ENCODE data around the gene TGFBR1.
A peak's percentile ranks its signal among the peaks of the same experiment; 100 is the strongest.

Gene TGFBR1

GRCh38 chr9:99172124-99173091 is 67.5 kb downstream of the TGFBR1 start:
- DNase-seq = no peak

GRCh38 chr9:99173570-99174504 is 68.9 kb downstream of the TGFBR1 start:
- no peak for DNase-seq

DNA sequence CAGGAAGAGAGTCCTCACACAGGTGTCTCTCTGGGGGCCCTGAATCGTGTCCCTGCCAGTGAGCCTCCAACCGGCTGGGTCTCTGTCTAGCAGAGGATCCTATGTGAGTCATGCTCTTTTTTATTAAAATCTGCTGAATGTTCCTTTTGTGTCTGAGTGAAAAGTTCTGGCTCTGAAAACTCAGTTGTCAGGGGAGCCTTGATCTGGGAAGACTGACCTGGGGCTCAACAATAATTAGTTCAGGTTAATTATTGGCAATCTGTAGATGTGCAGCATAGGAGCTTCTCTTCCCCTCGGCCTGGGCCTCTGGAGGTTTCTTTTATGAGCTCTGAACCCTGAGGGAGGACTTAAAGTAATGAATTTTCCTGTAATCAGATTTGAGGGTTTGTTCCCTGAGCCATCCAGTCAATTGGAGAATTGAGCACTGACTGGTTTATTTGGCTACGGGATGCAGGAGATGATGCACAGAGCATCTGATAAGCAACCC is 71.7 kb downstream of the TGFBR1 start:
- DNase-seq = no peak

DNA sequence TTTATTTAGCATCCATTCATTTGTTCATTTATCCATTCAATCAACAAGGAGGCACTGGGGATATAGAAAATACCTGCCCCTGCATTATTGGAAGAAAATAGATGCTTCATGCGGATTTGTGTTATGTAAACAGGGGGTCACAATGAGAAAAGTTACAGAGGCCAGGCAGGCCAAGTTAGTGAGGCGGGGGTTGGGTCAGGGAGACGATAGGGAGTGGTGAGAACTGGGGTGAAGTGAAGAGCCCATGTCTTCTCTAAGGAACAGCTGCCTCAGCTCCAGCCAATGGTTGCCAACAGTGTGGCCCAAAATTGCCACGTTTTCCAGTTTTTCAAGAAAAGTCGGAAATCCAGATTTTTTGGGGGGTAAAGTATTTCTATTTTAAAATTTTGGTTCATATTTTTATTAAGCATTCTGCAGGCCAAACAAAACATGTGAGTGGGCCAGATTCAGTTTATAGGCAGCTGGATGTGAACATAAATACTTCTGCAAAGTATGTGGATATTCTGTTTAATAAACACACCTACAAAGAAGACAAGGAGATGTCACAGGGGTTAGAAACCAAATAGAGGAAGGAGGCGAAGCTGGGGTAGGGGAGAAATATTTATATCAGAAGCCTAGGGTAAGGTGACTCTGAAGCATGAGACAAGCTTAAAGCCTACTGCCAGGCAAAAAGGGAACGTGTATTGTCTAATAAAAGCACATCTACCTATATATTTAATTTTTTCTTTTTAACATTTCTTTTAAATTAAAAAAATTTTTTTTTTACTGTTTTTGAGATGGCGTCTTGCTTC is 72.9 kb downstream of the TGFBR1 start:
- no peak for DNase-seq

GRCh38 chr9:99178912-99179872 is 74.3 kb downstream of the TGFBR1 start:
- DNase-seq = no peak

GRCh38 chr9:99180199-99180598 is 75.3 kb downstream of the TGFBR1 start:
- no peak for DNase-seq

DNA sequence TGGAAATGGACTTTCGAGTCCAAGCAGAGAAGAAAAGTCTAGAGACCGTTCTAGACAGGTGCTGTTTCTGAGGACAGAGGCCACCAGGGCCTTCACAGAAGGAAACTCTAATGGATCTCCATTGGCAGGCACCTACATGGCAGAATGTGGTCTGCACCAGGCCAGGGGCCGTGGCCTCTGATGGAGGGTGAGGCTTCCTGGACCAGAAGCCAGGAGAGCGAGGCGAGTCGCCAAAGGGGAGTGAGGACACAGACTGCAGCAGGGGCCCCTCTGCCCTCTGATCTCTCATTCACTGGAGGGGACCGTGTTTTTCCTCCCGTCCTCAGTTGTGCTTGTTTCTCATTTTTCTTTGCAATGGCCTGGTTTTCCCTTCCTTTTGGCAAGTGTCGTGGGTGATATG is 75.7 kb downstream of the TGFBR1 start:
- no peak for DNase-seq

- no peak for DNase-seq
Measured at GRCh38 chr9:99181206-99181605, 76.3 kb downstream of the TGFBR1 start.

DNA sequence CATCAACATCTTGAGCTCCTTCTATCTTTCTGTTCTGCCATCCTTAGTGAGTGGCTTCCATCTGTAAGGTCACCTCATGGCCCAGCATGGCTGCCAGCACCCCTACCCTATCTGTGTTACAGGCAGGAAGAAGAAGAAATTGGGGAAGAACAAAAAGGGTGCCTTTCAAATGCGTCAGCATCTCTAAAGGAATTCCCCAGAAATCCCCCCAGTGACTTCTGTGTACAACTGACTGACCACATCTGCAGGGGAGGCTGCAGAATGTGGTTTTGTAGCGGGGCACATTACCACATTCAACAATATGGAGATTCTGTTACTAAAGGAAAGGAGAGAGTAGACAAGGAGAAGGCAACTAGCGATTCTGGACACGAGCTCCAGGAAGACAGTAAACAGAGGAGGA is 76.7 kb downstream of the TGFBR1 start:
- DNase-seq = no peak

- no peak for DNase-seq
Measured at GRCh38 chr9:99182356-99182755, 77.4 kb downstream of the TGFBR1 start.

DNA sequence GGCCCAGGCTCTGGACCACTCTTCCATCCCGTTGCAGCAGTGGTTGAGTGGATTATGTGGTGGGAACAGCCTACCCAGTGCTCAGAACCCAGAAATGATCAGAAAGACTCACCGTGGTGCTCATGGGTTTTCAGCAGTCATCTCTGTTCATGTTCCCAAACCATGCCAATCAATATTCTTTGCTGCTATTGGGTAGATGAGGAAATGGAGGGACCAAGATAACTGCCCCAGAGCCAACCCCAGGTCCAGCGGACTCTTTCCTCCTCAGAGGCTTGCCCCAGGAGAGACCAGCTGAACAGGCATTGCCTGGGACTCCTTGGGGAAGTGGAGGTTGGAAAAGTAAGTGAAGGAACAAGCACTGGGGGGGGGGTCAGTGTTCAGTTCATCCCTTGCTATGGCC is 78.7 kb downstream of the TGFBR1 start:
- no peak for DNase-seq

DNA sequence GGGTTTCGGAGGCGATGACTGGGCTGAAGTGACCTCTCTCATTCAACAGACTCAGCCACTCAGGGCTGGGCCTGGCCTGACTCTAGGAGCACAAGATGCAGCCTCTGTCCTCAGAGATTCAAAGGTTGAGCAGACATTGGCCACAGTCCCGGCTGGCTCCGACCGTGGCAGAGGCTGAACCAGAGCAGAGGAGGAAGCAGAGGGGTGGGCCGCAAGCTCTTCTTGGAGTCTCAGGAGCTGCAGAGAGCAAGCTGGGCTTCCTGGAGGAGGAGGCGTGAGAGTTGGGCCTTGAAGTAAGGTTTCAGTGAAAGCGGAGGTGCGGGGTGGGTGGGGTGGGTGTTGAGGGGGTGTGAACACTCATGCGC is 79.2 kb downstream of the TGFBR1 start:
- DNase-seq = no peak

GRCh38 chr9:99184475-99185347 is 79.8 kb downstream of the TGFBR1 start:
- DNase-seq = peak; percentile 78 to 84

- DNase-seq = no peak
Measured at GRCh38 chr9:99185348-99185632, 80.4 kb downstream of the TGFBR1 start.

- no peak for DNase-seq
Measured at GRCh38 chr9:99185934-99186333, 81.0 kb downstream of the TGFBR1 start.

- DNase-seq = no peak
Measured at GRCh38 chr9:99187311-99187710, 82.4 kb downstream of the TGFBR1 start.

GRCh38 chr9:99189186-99189585 is 84.3 kb downstream of the TGFBR1 start:
- no peak for DNase-seq

GRCh38 chr9:99189887-99190596 is 85.1 kb downstream of the TGFBR1 start:
- DNase-seq = no peak

DNA sequence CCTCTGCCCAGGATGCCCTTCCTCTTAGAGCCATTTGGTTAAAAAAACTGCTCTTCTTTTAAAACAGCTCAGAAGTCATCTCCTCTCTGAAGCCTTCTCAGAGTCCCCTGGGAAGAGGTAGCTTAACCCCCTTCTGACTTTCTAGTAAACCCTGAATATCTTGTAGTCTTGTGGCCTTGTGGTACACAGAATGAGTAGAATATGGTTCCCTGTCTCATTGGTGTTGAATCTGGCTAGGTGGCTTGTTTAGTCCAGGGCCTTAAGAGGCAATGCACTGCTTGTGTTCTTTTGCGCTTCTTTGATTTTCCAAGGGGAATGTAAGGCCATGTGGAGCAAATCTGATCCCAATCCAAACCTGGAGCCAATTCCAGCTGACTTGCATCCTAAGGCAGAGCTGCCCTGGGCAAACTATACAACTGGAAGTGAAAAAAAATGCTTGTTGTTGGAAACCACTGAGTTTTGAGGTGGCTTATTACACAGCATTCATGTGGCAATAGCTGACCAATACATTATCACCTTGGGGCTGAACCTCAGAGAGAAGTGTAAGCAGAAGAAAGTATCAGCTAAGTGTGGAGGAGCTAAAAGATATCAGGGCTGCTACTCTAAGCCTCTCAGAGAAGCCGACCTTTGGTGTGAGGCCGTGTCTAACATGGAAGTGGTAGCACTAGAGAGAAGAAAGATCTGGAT is 85.8 kb downstream of the TGFBR1 start:
- no peak for DNase-seq

Data from hippocampal formation (tissue), 2 donors.